Panc1 (cell line): ENCODE measurements around the gene NUP93. TPM values are rescaled to one million over a fixed set of nuclear protein-coding genes. Genes with fewer than 3 reads are reported as not detected.

Experiments
- ATAC-seq: fragments of 200-7000 bp; cut with Tn5 transposase; 2 replicates; pipeline ENCODE4 v1.9.1; 2020; ENCODE audit warnings: mild to moderate bottlenecking, moderate library complexity
- BruUV-seq: library from RNA; stranded (reverse); fragments of 400-500 nt; replicated peaks from 2 replicates; lab custom pipeline; 2021; lab: Mats Ljungman, UMichigan
- CTCF ChIA-PET: fragments of 300-600 bp; sonication (Branson Sonifier 250); formaldehyde crosslinking; loops from one replicate; lab custom pipeline; 2022; ENCODE audit warnings: antibody characterized with exemption; lab: Charles Lee
- POLR2A ChIA-PET: fragments of 300-600 bp; sonication (Branson Sonifier 250); formaldehyde crosslinking; loops from one replicate; lab custom pipeline; 2022; ENCODE audit warnings: antibody characterized with exemption; lab: Charles Lee
- DNase-seq: peaks from one replicate; pipeline ENCODE4 v3.0.0-alpha.2; 2010; ENCODE audit warnings: low read depth, low spot score
- H3K27ac ChIP-seq: 2 replicates; pipeline ENCODE4 v1.5.1; 2011; ENCODE audit warnings: mild to moderate bottlenecking, low read length, inconsistent platforms
- H3K27me3 ChIP-seq: fragments of 200-500 bp; sonication (Bioruptor generic); 2 replicates; pipeline ENCODE4 v1.6.0; 2014; ENCODE audit warnings: low read length, inconsistent platforms; ENCODE audit not compliant: control insufficient read depth, insufficient read depth
- H3K36me3 ChIP-seq: fragments of 200-500 bp; sonication (Bioruptor generic); 2 replicates; pipeline ENCODE4 v1.5.1; 2014; ENCODE audit warnings: inconsistent platforms, mild to moderate bottlenecking, low read length, moderate library complexity; ENCODE audit not compliant: control insufficient read depth, insufficient read depth
- H3K4me1 ChIP-seq: 2 replicates; pipeline ENCODE4 v1.5.1; 2011; ENCODE audit warnings: inconsistent platforms, mild to moderate bottlenecking, low read length, moderate library complexity; ENCODE audit not compliant: control insufficient read depth, insufficient read depth
- H3K4me3 ChIP-seq, 2 experiments: 2 replicates each; pipeline ENCODE4 v1.5.1; 2011 to 2012; ENCODE audit warnings: low read depth in 2 of 2, low read length in 2 of 2, mild to moderate bottlenecking in 2 of 2, inconsistent platforms in 1 of 2, moderate library complexity in 1 of 2
- H3K9me3 ChIP-seq: fragments of 200-500 bp; sonication (Bioruptor generic); 2 replicates; pipeline ENCODE4 v1.5.1; 2014; ENCODE audit warnings: low read depth, mild to moderate bottlenecking, inconsistent platforms, low read length, moderate library complexity; ENCODE audit not compliant: control insufficient read depth, insufficient read depth
- POLR2AphosphoS5 ChIP-seq: IDR thresholded peaks from 2 replicates; pipeline ENCODE4 v1.6.1; 2012; ENCODE audit warnings: mild to moderate bottlenecking, low read depth, low read length, moderate library complexity
- SIN3A ChIP-seq: IDR thresholded peaks from 2 replicates; pipeline ENCODE4 v1.6.1; 2012; ENCODE audit warnings: low read depth, mild to moderate bottlenecking, low read length, moderate library complexity, borderline replicate concordance; ENCODE audit not compliant: insufficient read depth
- TCF7L2 ChIP-seq: IDR thresholded peaks from 2 replicates; pipeline ENCODE4 v1.6.1; 2011; ENCODE audit warnings: mild to moderate bottlenecking, low read depth, low read length, inconsistent platforms
- in situ Hi-C: cut with HindIII; loops from 2 replicates; pipeline ENCODE4 v1.10.0; 2016; ENCODE audit warnings: low sequenced_read_pairs, low pct_unique_long_range_greater_than_20kb
- intact Hi-C: fragments of 100-400 bp; cut with micrococcal nuclease; formaldehyde crosslinking; loops from one replicate; pipeline ENCODE4 v1.10.0; 2022; ENCODE audit not compliant: unreplicated experiment
- total RNA-seq: library from RNA; stranded (reverse); gene quantifications from one replicate; pipeline ENCODE4 v1.2.1, GENCODE V29; 2021; ENCODE audit not compliant: unreplicated experiment
- TF ChIP-seq, protein P1 (sequence below), 2 experiments: IDR thresholded peaks; 2 replicates each; pipeline ENCODE4 v1.6.1; 2011 to 2012; ENCODE audit warnings: low read depth in 2 of 2, control low read depth in 1 of 2, low read length in 1 of 2, mild to moderate bottlenecking in 1 of 2, moderate library complexity in 1 of 2; ENCODE audit not compliant: insufficient read depth in 1 of 2
- TF ChIP-seq, protein P2 (sequence below): fragments of 450-650 bp; IDR thresholded peaks from 2 replicates; pipeline ENCODE4 v1.5.1; 2017; ENCODE audit warnings: mild to moderate bottlenecking

Gene NUP93
- total RNA-seq, 1 experiment from 2014 or later = 88.5 TPM

DNA sequence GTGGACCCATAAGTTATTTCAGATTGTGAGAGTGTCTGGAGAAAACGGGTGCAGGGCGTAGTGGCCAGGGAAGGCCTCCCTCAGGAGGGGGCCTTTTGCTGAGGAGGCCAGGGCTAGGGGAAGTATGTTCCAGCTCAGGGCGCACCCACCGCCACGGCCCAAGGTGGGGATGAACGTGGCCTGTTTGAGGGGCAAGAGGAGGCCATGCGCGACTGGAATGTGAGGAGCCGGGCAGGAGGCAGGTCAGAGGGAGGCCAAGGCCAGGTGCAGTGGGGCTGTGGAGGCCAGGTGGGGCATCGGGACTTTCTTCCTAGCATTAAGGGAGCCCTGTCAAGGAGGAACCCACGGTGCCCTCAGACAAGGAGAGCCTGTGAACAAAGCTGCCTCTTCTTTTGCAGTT is 161.8 kb downstream of the NUP93 start:
- CTCF ChIA-PET = no interaction called here

GRCh38 chr16:56892705-56893104 is 162.8 kb downstream of the NUP93 start:
- Histone ChIP-seq H3K4me3 (no peak overlapping the region), H3K4me1 (no peaks in the 10 kb centered on the region), H3K27ac (no peak overlapping the region), H3K36me3 (no peaks in the 10 kb centered on the region), H3K27me3 (no peaks in the 10 kb centered on the region), H3K9me3 (no peaks in the 10 kb centered on the region)
- CTCF ChIA-PET = no interaction called here
- TF ChIP-seq, protein P1, sequence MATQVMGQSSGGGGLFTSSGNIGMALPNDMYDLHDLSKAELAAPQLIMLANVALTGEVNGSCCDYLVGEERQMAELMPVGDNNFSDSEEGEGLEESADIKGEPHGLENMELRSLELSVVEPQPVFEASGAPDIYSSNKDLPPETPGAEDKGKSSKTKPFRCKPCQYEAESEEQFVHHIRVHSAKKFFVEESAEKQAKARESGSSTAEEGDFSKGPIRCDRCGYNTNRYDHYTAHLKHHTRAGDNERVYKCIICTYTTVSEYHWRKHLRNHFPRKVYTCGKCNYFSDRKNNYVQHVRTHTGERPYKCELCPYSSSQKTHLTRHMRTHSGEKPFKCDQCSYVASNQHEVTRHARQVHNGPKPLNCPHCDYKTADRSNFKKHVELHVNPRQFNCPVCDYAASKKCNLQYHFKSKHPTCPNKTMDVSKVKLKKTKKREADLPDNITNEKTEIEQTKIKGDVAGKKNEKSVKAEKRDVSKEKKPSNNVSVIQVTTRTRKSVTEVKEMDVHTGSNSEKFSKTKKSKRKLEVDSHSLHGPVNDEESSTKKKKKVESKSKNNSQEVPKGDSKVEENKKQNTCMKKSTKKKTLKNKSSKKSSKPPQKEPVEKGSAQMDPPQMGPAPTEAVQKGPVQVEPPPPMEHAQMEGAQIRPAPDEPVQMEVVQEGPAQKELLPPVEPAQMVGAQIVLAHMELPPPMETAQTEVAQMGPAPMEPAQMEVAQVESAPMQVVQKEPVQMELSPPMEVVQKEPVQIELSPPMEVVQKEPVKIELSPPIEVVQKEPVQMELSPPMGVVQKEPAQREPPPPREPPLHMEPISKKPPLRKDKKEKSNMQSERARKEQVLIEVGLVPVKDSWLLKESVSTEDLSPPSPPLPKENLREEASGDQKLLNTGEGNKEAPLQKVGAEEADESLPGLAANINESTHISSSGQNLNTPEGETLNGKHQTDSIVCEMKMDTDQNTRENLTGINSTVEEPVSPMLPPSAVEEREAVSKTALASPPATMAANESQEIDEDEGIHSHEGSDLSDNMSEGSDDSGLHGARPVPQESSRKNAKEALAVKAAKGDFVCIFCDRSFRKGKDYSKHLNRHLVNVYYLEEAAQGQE (IDR thresholded peaks at IDR 0.05; ENCODE audit: insufficient read depth in 1 of 2, low read depth in 2 of 2, low read length in 1 of 2) = no peak
- no peak for TF ChIP-seq SIN3A
- TF ChIP-seq, protein P2, sequence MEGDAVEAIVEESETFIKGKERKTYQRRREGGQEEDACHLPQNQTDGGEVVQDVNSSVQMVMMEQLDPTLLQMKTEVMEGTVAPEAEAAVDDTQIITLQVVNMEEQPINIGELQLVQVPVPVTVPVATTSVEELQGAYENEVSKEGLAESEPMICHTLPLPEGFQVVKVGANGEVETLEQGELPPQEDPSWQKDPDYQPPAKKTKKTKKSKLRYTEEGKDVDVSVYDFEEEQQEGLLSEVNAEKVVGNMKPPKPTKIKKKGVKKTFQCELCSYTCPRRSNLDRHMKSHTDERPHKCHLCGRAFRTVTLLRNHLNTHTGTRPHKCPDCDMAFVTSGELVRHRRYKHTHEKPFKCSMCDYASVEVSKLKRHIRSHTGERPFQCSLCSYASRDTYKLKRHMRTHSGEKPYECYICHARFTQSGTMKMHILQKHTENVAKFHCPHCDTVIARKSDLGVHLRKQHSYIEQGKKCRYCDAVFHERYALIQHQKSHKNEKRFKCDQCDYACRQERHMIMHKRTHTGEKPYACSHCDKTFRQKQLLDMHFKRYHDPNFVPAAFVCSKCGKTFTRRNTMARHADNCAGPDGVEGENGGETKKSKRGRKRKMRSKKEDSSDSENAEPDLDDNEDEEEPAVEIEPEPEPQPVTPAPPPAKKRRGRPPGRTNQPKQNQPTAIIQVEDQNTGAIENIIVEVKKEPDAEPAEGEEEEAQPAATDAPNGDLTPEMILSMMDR = no peak
- no peak for TF ChIP-seq POLR2AphosphoS5
- TF ChIP-seq TCF7L2 = no peak
- no peak for ATAC-seq
- no TSS peak for BruUV-seq
- intact Hi-C loops = no loop called here
- in situ Hi-C loops = no loop called here
- POLR2A ChIA-PET = no interaction called here
- no peak for DNase-seq

More for the DNA sequence above, 161.8 kb downstream of the NUP93 start:
- TF ChIP-seq, protein P1 (IDR thresholded peaks at IDR 0.05; ENCODE audit: insufficient read depth in 1 of 2, low read depth in 2 of 2, low read length in 1 of 2) = no peak
- TF ChIP-seq SIN3A (no peak), POLR2AphosphoS5 (no peak), TCF7L2 (no peak)
- TF ChIP-seq, protein P2 = no peak
- H3K27ac ChIP-seq = no peak overlapping the region
- ATAC-seq (no peak), DNase-seq (no peak)
- H3K4me1 ChIP-seq = no peaks in the 10 kb centered on the region
- H3K27me3 ChIP-seq = no peaks in the 10 kb centered on the region
- BruUV-seq = no TSS peak
- no peaks in the 10 kb centered on the region for H3K9me3 ChIP-seq
- H3K36me3 ChIP-seq = no peaks in the 10 kb centered on the region
- in situ Hi-C loops = no loop called here
- H3K4me3 ChIP-seq = no peak overlapping the region
- POLR2A ChIA-PET = no interaction called here
- intact Hi-C loops = no loop called here
